HG03469 (cell line): ENCODE results near the gene KLHL10.
"Not testable (repeated sequence)": the region's sequence is repeated elsewhere in the genome, so short reads cannot be mapped to it uniquely, and the experiment has no call there.

Experiments
- ATAC-seq: cut with Tn5 transposase; IDR thresholded peaks from one replicate; pipeline ENCODE4 v1.9.1; 2021; ENCODE audit warnings: mild to moderate bottlenecking, moderate library complexity, moderate number of reproducible peaks; ENCODE audit not compliant: unreplicated experiment

The KLHL10 gene

GRCh38 chr17:41813152-41813680 is 24.4 kb upstream of the KLHL10 start:
- no peak for ATAC-seq

GRCh38 chr17:41813699-41814124 is 23.9 kb upstream of the KLHL10 start:
- no peak for ATAC-seq

- ATAC-seq, result no peak
Observed at GRCh38 chr17:41814195-41814594, 23.4 kb upstream of the KLHL10 start.

- no peak for ATAC-seq
Observed at GRCh38 chr17:41816637-41817320, 20.8 kb upstream of the KLHL10 start.

GRCh38 chr17:41818024-41818423 is 19.6 kb upstream of the KLHL10 start:
- ATAC-seq, result no peak

- no peak for ATAC-seq
Observed at GRCh38 chr17:41821776-41822175, 15.8 kb upstream of the KLHL10 start.

- no peak for ATAC-seq
Observed at GRCh38 chr17:41822216-41823140, 15.1 kb upstream of the KLHL10 start.

GRCh38 chr17:41823141-41823524 is 14.5 kb upstream of the KLHL10 start:
- no peak for ATAC-seq

GRCh38 chr17:41823580-41823979 is 14.0 kb upstream of the KLHL10 start:
- no peak for ATAC-seq

GRCh38 chr17:41824086-41824485 is 13.5 kb upstream of the KLHL10 start:
- no peak for ATAC-seq

- ATAC-seq, result no peak
Observed at GRCh38 chr17:41825175-41825845, 12.3 kb upstream of the KLHL10 start.

GRCh38 chr17:41829961-41830360 is 7.7 kb upstream of the KLHL10 start:
- ATAC-seq, result not testable (repeated sequence)

- no peak for ATAC-seq
Observed at GRCh38 chr17:41835214-41835799, 2.3 kb upstream of the KLHL10 start.

GRCh38 chr17:41835800-41836549 is 1.6 kb upstream of the KLHL10 start, which contains the start of gene NT5C3B:
Gene NT5C3B, minus strand, starts transcription at chr17:41836232. Its CDS starts 39 bp downstream, at chr17:41836193.
- no peak for ATAC-seq

GRCh38 chr17:41836550-41837196 is 952 bp upstream of the KLHL10 start:
- ATAC-seq, result no peak

GRCh38 chr17:41839448-41839847 is 1.8 kb downstream of the KLHL10 start:
- ATAC-seq, result not testable (repeated sequence)

- not testable (repeated sequence) for ATAC-seq
Observed at GRCh38 chr17:41840781-41841180, 3.2 kb downstream of the KLHL10 start.

- no peak for ATAC-seq
Observed at GRCh38 chr17:41844971-41845370, 7.3 kb downstream of the KLHL10 start.

GRCh38 chr17:41848788-41849187 is 11.2 kb downstream of the KLHL10 start:
- no peak for ATAC-seq
